T-helper 9 cell (primary cell): Measurements from ENCODE around the gene KIR3DL2.
"Not testable (repeated sequence)": the region's sequence is repeated elsewhere in the genome, so short reads cannot be mapped to it uniquely, and the experiment has no call there.

ENCODE experiments used
- DNase-seq: peaks from one replicate; pipeline ENCODE4 v3.0.0-alpha.2; 2020
- total RNA-seq, 2 donors: gene quantifications; one replicate each; lab custom pipeline; 2026; lab: John Stamatoyannopoulos, UW

The KIR3DL2 gene
- 0 to 1.7 reads per million in 2 donors for total RNA-seq

DNA sequence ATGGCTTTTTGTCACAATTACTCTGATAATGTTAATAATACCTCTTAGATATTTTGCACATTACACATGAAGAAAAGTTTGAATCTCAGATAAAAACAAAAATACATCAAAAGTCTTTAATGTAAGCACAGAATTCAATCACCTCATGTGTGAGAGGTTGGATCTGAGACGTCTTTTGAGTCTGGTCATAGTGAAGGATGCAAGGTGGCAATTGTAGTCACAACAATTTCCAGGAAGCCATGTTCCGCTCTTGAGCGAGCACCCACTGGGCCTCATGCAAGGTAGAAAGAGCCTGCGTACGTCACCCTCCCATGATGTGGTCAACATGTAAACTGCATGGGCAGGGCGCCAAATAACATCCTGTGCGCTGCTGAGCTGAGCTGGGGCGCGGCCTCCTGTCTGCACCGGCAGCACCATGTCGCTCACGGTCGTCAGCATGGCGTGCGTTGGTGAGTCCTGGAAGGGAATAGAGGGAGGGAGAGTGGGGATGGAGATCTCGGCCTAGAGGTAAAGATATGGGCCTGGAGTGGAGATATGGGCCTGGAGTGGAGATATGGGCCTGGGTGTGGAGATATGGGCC is at the start of gene KIR3DL2:
KIR3DL2 (plus strand) TSS at position 383 of the 580 bp plus-strand sequence; CDS start at position 416, 33 bp downstream.
- DNase-seq, result not testable (repeated sequence)

- DNase-seq, result no peak
These were observed 46.8 kb upstream of the KIR3DL2 start, which contains the start of gene KIR2DL4 for GRCh38 chr19:54803410-54803809. TSS of gene KIR2DL4 (plus strand) at chr19:54803610. CDS start at chr19:54803652, 42 bp downstream.

- DNase-seq, result no peak
These were observed 46.1 kb upstream of the KIR3DL2 start for GRCh38 chr19:54804101-54804500.

- DNase-seq, result no peak
These were observed 45.7 kb upstream of the KIR3DL2 start for GRCh38 chr19:54804571-54804970.

GRCh38 chr19:54805665-54806515 is 44.4 kb upstream of the KIR3DL2 start:
- no peak for DNase-seq

DNA sequence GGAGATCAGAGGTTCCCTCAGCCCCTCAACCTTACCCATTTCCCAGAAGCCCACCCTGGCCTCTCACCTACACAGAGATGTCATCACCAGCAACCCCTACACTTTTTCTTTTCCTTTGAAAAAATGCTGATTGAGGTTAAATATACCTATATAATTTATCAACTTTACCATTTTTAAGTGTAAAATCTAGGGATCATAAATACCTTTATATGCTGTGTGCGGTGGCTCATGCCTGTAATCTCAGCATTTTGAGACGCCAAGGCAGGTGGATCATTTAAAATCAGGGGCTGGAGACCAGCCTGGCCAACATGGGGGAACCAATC is 43.8 kb upstream of the KIR3DL2 start:
- DNase-seq, result no peak

- not testable (repeated sequence) for DNase-seq
These were observed 35.7 kb upstream of the KIR3DL2 start for GRCh38 chr19:54814571-54814970.

DNA sequence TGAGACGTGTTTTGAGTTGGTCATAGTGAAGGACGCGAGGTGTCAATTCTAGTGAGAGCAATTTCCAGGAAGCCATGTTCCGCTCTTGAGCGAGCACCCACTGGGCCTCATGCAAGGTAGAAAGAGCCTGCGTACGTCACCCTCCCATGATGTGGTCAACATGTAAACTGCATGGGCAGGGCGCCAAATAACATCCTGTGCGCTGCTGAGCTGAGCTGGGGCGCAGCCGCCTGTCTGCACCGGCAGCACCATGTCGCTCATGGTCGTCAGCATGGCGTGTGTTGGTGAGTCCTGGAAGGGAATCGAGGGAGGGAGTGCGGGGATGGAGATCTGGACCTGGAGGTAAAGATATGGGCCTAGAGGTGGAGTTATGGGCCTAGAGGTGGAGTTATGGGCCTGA is 34.0 kb upstream of the KIR3DL2 start, which contains the start of gene KIR3DL1:
KIR3DL1 (plus strand) TSS at position 218 of the 400 bp plus-strand sequence.
- DNase-seq, result not testable (repeated sequence)

DNA sequence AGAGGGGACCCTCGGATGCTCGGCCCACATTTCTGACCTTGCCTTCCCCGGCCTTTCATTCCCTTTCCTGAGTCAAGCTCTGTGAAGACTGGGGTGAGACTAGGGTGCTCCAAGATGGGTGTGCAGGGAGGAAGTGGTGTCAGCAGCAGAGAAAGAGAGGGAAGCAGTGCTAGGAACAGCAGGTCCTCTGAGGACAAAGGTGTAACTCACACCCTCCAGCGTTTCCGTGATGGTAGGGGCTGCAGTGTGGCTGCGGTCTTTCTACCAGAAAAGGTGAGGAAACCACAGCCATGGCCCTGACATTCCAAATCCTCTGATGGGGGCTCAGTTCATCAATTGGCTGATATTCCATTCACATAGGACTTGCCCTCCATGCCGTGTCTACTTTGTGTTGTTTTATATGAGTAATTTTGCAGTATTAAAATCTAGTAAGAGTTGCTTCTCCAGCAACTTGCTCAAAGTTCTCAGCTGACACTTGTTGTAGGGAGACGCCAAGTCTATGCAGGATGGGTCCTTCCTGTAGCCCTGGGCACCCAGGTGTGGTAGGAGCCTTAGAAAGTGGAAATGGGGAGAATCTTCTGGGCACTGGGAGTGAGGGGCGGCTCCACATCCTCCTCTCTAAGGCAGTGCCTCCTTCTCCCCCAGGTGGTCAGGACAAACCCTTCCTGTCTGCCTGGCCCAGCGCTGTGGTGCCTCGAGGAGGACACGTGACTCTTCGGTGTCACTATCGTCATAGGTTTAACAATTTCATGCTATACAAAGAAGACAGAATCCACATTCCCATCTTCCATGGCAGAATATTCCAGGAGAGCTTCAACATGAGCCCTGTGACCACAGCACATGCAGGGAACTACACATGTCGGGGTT is 32.3 kb upstream of the KIR3DL2 start:
- DNase-seq, result no peak

GRCh38 chr19:54824416-54824815 is 25.8 kb upstream of the KIR3DL2 start:
- not testable (repeated sequence) for DNase-seq

DNA sequence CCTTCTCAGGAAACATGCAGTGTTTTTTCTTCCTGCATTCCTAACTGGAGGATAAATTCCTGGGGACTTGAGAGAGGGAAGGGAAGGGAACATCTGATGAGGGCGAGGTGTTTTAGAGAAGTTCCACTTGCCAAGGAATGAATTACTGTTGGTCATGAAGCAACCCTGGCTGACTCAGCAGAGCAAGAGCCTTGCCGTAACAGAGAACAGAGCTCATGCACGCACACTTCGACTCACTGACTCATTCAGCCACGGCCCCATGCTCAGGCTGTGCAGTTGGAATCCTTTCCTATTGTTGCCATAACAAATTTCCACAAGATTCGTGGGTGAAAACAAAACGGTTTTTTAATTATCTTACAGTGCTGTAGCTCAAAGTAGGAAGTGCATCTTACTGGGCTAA is 24.9 kb upstream of the KIR3DL2 start:
- not testable (repeated sequence) for DNase-seq

DNA sequence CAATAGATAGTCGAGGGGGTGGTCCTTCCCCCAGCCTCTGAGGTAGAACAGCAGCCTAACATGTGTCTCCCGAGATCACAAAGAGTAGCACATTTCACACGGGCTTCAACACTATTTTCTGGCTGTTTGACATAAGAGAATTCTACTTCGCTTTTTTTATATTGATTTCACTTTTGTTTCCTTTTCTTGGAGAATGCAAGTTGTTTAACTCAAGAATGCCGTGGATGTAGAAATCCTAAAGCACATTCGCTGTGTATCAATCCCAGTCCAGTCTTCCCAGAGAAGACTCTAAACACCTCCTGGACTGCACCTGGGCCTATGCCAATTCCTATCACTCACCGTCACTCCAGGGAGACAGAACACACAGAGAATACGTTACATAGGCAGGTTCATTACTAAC is 22.2 kb upstream of the KIR3DL2 start:
- DNase-seq, result not testable (repeated sequence)

GRCh38 chr19:54832496-54832895 is 17.7 kb upstream of the KIR3DL2 start, which contains the start of gene KIR2DS4:
TSS of gene KIR2DS4 (plus strand) at chr19:54832676.
- not testable (repeated sequence) for DNase-seq

GRCh38 chr19:54835126-54835525 is 15.1 kb upstream of the KIR3DL2 start:
- not testable (repeated sequence) for DNase-seq

DNA sequence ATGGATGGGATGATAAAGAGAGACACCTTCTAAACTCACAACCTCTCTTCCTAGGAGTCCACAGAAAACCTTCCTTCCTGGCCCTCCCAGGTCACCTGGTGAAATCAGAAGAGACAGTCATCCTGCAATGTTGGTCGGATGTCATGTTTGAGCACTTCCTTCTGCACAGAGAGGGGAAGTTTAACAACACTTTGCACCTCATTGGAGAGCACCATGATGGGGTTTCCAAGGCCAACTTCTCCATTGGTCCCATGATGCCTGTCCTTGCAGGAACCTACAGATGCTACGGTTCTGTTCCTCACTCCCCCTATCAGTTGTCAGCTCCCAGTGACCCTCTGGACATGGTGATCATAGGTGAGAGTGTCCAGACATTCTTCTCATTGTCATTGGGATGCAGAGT is 12.7 kb upstream of the KIR3DL2 start:
- DNase-seq, result not testable (repeated sequence)

DNA sequence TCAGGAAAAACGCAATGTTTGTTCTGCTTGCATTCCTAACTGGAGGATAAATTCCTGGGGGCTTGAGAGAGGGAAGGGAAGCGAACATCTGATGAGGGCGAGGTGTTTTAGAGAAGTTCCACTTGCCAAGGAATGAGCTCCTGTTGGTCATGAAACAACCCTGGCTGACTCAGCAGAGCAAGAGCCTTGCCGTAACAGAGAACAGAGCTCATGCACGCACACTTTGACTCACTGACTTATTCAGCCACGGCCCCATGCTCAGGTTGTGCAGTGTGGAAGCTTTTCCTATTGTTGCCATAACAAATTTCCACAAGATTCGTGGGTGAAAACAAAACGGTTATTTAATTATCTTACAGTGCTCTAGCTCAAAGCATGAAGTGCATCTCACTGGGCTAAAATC is 7.1 kb upstream of the KIR3DL2 start:
- DNase-seq, result not testable (repeated sequence)

- DNase-seq, result no peak
These were observed 687 bp downstream of the KIR3DL2 start for GRCh38 chr19:54850930-54851329.

GRCh38 chr19:54851353-54851752 is 1.1 kb downstream of the KIR3DL2 start:
- DNase-seq, result no peak

DNA sequence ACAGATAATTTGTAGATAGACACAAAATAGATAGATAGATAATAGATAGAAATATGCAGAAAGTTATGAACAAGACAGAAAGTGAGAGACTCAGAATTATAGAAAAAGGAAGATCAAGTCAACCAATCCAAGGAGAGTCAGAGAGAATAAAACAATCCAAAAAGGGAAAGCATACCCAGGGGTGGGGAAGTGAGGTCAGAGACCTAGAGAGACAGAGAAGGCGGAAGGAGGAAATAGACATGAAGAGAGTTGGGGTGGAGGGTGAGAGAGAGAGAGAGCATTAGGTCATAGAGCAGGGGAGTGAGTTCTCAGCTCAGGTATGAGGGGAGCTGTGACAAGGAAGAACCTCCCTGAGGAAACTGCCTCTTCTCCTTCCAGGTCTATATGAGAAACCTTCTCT is 5.0 kb downstream of the KIR3DL2 start:
- DNase-seq, result not testable (repeated sequence)

DNA sequence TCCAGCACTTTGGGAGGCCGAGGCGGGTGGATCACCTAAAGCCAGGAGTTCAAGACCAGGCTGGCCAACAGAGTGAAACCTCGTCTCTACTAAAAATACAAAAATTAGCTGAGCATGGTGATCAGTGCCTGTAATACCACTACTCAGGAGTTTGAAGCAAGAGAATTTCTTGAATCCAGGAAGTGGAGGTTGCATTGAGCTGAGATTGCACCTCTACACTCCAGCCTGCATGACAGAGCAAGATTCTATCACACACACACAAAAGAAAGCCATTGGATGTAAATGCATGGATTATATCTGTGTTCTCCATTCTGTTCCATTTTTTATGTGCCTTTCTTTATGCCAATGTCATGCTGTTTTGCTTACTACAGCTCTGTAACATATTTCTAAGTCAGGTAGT is 8.2 kb downstream of the KIR3DL2 start:
- DNase-seq, result not testable (repeated sequence)

DNA sequence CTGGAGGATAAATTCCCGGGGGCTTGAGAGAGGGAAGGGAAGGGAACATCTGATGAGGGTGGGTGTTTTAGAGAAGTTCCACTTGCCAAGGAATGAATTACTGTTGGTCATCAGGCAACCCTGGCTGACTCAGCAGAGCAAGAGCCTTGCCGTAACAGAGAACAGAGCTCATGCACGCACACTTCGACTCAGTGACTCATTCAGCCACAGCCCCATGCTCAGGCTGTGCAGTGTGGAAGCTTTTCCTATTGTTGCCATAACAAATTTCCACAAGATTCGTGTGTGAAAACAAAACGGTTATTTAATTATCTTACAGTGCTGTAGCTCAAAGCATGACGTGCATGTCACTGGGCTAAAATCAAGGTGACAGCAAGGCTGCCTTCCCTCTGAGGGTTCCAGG is 9.2 kb downstream of the KIR3DL2 start:
- DNase-seq, result not testable (repeated sequence)

- DNase-seq, result not testable (repeated sequence)
These were observed 13.2 kb downstream of the KIR3DL2 start for GRCh38 chr19:54863459-54863858.

DNA sequence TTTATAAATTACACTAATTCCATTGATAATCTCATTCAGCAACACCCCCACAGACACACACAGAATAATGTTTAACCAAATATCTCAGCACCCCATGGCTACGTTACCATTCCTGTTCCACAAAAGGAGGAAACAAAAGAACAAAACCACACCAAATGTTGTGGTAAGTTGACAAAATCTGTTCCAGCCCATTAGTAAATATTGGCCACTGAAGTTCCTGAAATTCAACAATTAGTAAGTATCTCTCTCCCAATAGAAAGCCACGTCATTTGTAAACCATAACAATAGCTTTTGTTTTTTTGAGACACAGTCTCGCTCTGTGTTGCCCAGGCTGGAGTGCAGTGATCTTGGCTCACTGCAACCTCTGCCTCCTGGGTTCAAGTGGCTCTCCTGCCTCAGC is 21.5 kb downstream of the KIR3DL2 start:
- no peak for DNase-seq
